ENCODE data around the gene SS18. TPM values are rescaled to one million over a fixed set of nuclear protein-coding genes. Genes with fewer than 3 reads are reported as not detected.
A peak's percentile ranks its signal among the peaks of the same experiment; 100 is the strongest.

Gene SS18
- total and polyA plus RNA-seq, 8 donors: 56.9 to 100 (median 91.8) TPM

- intact Hi-C loops (cut with DNase I): no loop called here
- peaks cover 0 to 13% of the 10 kb centered on the region in 2 donors for H3K36me3 ChIP-seq
- H3K27ac ChIP-seq: no peak overlapping the region
- no peak overlapping the region for H3K4me3 ChIP-seq
- no peak for TF ChIP-seq CTCF (IDR thresholded peaks at IDR 0.05)
- H3K4me1 ChIP-seq: no peaks in the 10 kb centered on the region
- no peaks in the 10 kb centered on the region for H3K27me3 ChIP-seq
- no peaks in the 10 kb centered on the region for H3K9me3 ChIP-seq
- ATAC-seq (no peak), DNase-seq (no peak)
Observed at GRCh38 chr18:26008619-26009018, 81.8 kb downstream of the SS18 start.

DNA sequence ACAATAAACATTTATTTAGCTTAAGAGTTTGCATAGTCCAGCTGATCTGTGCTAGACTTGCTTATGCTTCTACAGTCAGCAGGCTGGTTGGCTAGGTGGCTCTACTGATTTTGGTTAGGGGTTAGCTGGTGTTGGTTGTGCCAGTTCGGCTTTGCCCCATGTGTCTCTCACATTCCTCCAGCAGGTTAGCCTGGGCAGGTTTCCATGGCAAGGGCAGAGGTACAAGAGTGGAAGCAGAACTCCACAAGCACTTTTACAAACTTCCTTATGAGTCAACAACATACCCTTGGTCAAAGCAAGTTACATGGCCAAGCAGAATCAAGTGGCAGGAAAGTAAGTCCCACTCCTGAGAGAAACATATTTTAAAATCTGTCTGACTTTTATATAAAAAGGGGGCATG is 82.3 kb downstream of the SS18 start:
- Histone ChIP-seq H3K36me3 (peaks cover 0 to 10% of the 10 kb centered on the region in 2 donors), H3K9me3 (no peaks in the 10 kb centered on the region), H3K27me3 (no peaks in the 10 kb centered on the region), H3K4me3 (no peak overlapping the region), H3K27ac (no peak overlapping the region), H3K4me1 (no peaks in the 10 kb centered on the region)
- intact Hi-C loops (cut with DNase I): no loop called here
- TF ChIP-seq CTCF (IDR thresholded peaks at IDR 0.05): no peak
- ATAC-seq (peak; percentile 96), DNase-seq (peak in 1 of 4 donors; percentile 65)

DNA sequence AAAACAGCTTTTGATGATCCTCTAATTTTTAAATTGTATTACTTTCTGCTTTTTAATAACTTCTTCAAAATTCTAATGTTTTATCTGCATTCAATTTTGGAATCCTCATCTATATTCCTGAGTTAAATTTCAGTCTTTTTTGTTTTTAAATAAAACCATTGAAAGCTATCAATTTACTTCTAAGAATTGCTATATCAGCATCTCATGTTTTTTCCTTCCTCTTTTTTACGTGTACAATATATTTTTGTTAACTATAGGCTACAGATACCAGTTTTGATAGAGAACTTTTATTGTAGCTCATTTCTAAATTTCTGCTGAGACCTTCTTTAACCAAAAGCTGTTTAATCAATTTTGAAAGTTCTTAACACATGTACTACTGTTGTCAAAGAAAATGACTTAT is 84.5 kb downstream of the SS18 start:
- intact Hi-C loops (cut with DNase I): no loop called here
- Histone ChIP-seq H3K4me1 (no peaks in the 10 kb centered on the region), H3K4me3 (no peak overlapping the region), H3K27ac (no peak overlapping the region), H3K27me3 (no peaks in the 10 kb centered on the region), H3K9me3 (no peaks in the 10 kb centered on the region), H3K36me3 (no peaks in the 10 kb centered on the region)
- DNase-seq (no peak), ATAC-seq (no peak)
- no peak for TF ChIP-seq CTCF (IDR thresholded peaks at IDR 0.05)

DNA sequence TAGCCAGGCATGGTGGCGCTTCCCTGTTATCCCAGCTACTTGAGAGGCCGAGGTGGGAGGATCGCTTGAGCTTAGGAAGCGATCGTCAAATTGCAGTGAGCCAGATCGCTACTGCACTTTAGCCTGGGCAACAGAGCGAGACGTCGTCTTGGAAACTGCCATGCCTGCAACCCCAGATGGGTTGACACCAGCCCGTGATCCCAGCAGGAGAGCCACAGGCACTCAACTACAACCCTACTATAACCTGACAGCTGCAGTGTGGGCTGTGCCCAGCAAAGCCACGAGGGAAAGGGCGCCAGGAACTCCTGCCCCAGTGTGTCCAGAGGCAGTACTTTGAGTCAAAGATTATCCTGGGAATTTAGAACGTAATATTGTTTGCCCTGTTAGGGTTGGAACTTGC is 85.6 kb downstream of the SS18 start:
- Histone ChIP-seq H3K27me3 (no peaks in the 10 kb centered on the region), H3K36me3 (no peaks in the 10 kb centered on the region), H3K4me3 (no peak overlapping the region), H3K9me3 (no peaks in the 10 kb centered on the region), H3K27ac (no peak overlapping the region), H3K4me1 (no peaks in the 10 kb centered on the region)
- DNase-seq: no peak
- intact Hi-C loops (cut with DNase I): no loop called here
- no peak for TF ChIP-seq CTCF (IDR thresholded peaks at IDR 0.05)
- no peak for ATAC-seq

GRCh38 chr18:26003817-26004216 is 86.6 kb downstream of the SS18 start:
- no peak for TF ChIP-seq CTCF (IDR thresholded peaks at IDR 0.05)
- intact Hi-C loops (cut with DNase I): no loop called here

More at GRCh38 chr18:26003817-26004216, 86.6 kb downstream of the SS18 start:
- H3K27me3 ChIP-seq: no peaks in the 10 kb centered on the region
- DNase-seq (no peak), ATAC-seq (no peak)
- H3K36me3 ChIP-seq: no peaks in the 10 kb centered on the region
- H3K4me3 ChIP-seq: no peak overlapping the region
- H3K27ac ChIP-seq: no peak overlapping the region
- no peaks in the 10 kb centered on the region for H3K9me3 ChIP-seq
- no peaks in the 10 kb centered on the region for H3K4me1 ChIP-seq
